GM12892 (cell line): ENCODE results near the gene PDIA6.

ENCODE experiments used
- DNase-seq: peaks from one replicate; pipeline ENCODE4 v3.0.0; 2011; ENCODE audit not compliant: insufficient read length
- FAIRE-seq: peaks from 2 replicates; lab custom pipeline; 2011; peaks lifted over from hg19 to GRCh38; lab: Jason Lieb, UNC
- POLR2A ChIP-seq: IDR thresholded peaks from 2 replicates; pipeline ENCODE4 v1.6.1; 2011; ENCODE audit warnings: low read depth, low read length, control low read depth
- POLR2AphosphoS5 ChIP-seq: IDR thresholded peaks from 2 replicates; pipeline ENCODE4 v1.6.1; 2011; ENCODE audit warnings: low read depth, low read length, control low read depth
- TAF1 ChIP-seq: IDR thresholded peaks from 2 replicates; pipeline ENCODE4 v1.6.1; 2011; ENCODE audit warnings: low read depth, mild to moderate bottlenecking, control low read depth, low read length, borderline replicate concordance

The PDIA6 gene

GRCh38 chr2:10742666-10743065 lies 69.9 kb downstream of the PDIA6 start:
- DNase-seq (no peak), FAIRE-seq (no peak)
- TF ChIP-seq TAF1 (no peak), POLR2AphosphoS5 (no peak), POLR2A (no peak)

GRCh38 chr2:10741139-10741538 lies 71.4 kb downstream of the PDIA6 start:
- TF ChIP-seq POLR2A, result no peak
- TF ChIP-seq POLR2AphosphoS5, result no peak
- TF ChIP-seq TAF1, result no peak
- FAIRE-seq (no peak), DNase-seq (no peak)

- DNase-seq (no peak), FAIRE-seq (no peak)
- TF ChIP-seq TAF1 (no peak), POLR2AphosphoS5 (no peak), POLR2A (no peak)
Observed at GRCh38 chr2:10740226-10740625, 72.4 kb downstream of the PDIA6 start.

- DNase-seq (no peak), FAIRE-seq (no peak)
Observed at GRCh38 chr2:10738192-10738591, 74.4 kb downstream of the PDIA6 start.

GRCh38 chr2:10733980-10734379 lies 78.6 kb downstream of the PDIA6 start:
- TF ChIP-seq POLR2AphosphoS5, result no peak
- no peak for TF ChIP-seq TAF1
- no peak for TF ChIP-seq POLR2A
- FAIRE-seq (no peak), DNase-seq (no peak)

More at GRCh38 chr2:10738192-10738591, 74.4 kb downstream of the PDIA6 start:
- no peak for TF ChIP-seq POLR2AphosphoS5
- TF ChIP-seq TAF1, result no peak
- no peak for TF ChIP-seq POLR2A

GRCh38 chr2:10733566-10733925 lies 79.0 kb downstream of the PDIA6 start:
- TF ChIP-seq POLR2AphosphoS5 (no peak), POLR2A (no peak), TAF1 (no peak)
- FAIRE-seq, result no peak
- no peak for DNase-seq
